Stimulated activated CD4-positive, alpha-beta T cell treated with anti-CD3 and anti-CD28 coated beads, Interleukin-12 subunit alpha, Interleukin-12 subunit beta, amount 100 ng/mL, for 48 hours (primary cell): ENCODE measurements around the gene UNC93A.
"Not testable (repeated sequence)": the region's sequence is repeated elsewhere in the genome, so short reads cannot be mapped to it uniquely, and the experiment has no call there.

Experiments used
- DNase-seq, 3 donors: peaks; one replicate each; pipeline ENCODE4 v3.0.0-alpha.2; 2020; ENCODE audit warnings: low read depth in 2 of 3, low spot score in 1 of 3

The UNC93A gene

GRCh38 chr6:167290786-167291622 lies at the start of gene UNC93A:
Gene UNC93A (plus strand): TSS chr6:167291315. CDS start chr6:167291490, 175 bp downstream.
- no peak for DNase-seq

- not testable (repeated sequence) for DNase-seq
These were observed 49.6 kb upstream of the UNC93A start for GRCh38 chr6:167241321-167242134.

- not testable (repeated sequence) for DNase-seq
These were observed 49.0 kb upstream of the UNC93A start for GRCh38 chr6:167242135-167242506.

- not testable (repeated sequence) for DNase-seq
These were observed 48.5 kb upstream of the UNC93A start for GRCh38 chr6:167242511-167243051.

DNA sequence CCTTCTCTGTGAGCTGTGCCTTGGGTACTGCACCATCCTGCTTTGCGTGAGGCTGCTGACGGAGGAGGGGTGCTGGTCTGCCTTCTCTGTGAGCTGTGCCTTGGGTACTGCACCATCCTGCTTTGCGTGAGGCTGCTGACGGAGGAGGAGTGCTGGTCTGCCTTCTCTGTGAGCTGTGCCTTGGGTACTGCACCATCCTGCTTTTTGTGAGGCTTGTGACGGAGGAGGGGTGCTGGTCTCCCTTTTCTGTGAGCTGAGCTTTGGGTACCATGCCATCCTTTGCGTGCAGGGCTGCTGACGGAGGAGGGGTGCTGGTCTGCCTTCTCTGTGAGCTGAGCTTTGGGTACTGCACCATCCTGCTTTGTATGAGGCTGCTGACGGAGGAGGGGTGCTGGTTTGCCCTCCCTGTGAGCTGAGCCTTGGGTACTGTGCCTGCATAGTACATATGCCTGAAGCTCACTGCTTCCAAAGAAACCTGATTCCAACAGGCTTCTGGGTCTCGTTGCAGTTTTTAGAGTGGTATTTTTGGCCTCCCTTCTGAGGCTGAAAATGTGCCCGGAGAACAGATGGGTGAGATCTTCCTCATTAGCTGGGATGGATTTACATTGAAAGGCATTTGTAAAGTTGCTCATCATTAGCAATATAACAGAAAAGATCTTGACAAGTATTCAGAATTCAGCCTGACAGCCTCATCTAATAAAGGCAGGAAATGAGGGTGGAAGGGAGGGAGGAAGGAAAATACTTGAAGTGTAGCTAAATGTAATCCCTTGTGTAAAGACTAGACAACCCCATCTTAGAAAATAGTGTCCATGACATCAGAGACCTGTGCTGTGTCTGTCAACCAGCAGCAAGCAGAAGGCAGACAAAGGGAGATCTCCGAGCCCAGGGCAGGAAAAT lies 46.8 kb upstream of the UNC93A start:
- no peak for DNase-seq

- DNase-seq, result no peak
These were observed 46.1 kb upstream of the UNC93A start for GRCh38 chr6:167244991-167245390.

DNA sequence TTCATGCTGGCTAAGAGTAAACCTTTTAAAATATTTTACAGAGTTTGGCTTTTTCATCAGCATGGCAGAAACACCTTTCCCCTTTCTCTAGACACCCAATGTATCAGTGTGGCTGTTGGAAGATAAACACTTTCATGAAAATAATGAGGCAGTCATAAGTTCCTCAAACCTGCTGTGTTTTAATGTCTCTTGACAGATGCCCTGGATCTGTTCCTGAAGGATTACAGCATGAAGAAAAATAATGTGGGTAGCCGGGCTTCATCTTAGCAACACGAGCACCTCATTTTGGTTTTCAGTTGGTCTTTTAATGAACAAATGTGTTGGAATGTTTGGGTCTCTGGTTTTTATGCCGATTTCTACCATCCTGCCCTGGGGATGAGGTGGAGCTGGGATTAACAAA lies 45.5 kb upstream of the UNC93A start:
- DNase-seq, result no peak

DNA sequence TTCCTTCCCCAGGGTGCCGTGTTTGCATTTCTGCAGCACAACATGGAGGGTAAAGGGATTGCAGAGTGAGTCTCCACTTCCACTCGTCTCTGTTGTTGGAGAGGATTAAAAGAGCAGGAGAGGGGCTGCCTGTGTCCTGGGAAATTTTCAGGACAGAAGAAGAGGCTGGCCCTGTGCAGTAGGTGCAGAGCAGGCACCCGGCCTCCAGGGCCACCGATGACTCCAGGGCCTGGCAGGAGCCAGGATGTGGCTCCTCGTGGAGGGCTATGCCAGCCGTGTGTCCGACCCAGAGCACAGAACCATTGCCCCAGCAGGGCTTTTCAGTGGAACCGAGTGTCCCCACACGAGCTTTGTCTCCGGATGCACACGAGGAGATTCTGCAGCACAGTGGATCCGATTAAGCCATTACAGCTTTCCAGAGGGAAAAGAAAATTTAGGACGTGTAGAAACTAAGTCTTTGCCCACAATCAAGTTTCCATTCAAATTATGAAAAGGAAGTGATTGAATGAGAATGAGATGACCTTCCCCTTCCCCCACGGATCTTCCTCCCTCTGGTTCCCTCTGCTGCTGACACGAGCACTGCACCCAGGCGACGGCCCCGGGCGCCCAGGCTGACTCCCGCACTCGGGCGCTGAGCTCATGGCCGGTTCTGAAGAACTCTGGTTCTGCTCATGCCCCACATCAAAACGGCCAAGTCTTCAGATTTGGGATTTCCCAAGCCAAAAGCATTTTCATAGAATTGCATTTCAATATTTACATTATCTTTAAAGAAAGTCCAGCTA lies 43.1 kb upstream of the UNC93A start:
- DNase-seq, result no peak

- not testable (repeated sequence) for DNase-seq
These were observed 42.1 kb upstream of the UNC93A start for GRCh38 chr6:167248878-167249455.

DNA sequence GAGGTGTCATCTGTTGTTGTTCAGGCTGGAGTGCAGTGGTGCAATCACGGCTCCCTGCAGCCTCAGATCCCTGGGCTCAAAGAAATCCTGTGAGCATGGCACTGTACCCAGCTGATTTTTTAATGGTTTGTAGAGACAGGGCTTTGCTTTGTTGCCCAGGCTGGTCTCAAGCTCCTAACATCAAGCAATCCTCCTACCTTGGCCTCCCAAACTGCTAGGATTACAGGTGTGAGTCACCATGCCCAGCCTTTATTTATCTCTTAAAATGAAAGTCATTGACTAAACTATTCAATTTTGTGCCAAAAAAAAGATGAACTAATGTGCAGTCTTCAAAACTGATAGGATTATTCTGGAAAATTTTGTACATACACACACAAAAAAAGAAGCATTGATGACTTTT lies 38.8 kb upstream of the UNC93A start:
- no peak for DNase-seq

DNA sequence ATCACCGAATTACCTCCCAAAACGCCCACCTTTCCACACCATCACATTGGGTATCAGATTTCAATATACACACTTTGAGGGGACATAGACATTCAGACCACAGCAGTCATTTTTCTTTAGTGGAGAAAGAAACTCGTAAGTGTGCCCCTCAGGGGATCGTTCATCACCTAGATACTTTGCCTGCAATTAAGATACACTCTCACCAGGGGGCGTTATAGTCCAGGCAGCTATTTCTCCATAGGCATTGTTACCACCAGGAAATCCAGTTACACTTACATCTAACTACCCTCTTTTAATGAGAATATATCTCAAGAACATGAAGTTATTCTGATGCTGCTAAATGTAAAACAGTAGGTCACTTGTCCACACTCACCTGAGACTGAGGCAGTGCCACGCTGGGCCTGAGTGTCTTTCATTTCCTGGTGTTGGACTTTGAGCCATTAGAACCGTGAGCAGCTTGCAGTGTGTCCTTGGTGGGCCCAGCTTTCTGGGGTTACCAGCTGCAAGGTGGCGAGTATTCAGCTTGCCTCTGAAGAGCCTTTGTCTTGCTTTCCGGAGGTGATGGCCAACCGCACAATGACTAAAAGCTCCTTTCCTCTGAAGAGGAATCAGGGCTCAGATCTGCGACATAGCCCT lies 35.1 kb upstream of the UNC93A start:
- DNase-seq, result no peak

- DNase-seq, result no peak
These were observed 32.5 kb upstream of the UNC93A start for GRCh38 chr6:167258646-167259045.

DNA sequence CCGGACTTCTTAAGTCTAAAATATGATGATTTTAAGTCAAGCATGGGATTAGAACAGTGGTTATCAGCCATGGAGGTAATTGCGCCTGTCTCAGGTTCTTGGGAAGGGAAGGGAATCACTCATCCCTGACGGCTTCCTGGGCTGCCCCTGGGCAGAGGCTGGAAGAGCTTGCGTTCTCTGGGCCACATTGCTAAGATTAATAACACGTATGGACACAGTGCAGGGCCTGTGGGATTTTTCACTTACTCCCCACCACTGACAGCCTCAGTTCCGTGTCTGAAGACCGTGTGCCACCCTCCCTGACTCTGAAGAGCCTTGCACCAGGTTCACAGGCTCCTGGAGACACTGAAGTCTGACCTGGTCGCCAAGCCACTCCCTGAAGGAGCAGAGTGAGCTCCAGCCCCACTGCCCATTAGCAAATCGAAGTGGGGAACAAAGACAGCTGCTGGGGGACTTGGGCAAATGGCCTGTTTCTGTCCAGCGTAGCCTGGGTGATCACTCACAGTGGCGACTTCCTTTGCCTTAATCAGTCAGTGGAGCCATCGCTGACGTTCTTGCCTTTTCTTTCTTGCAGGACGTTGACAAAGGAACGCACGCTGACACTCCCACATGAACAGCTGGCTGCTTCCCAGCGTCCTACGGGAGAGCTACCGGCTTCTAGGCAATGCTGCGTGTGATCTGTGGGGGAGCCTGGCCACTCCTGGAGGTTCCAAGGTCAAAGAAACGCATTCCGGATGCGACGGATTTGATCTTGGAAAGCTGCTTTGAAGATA lies 24.9 kb upstream of the UNC93A start:
- DNase-seq, result not testable (repeated sequence)

- DNase-seq, result no peak
These were observed 24.1 kb upstream of the UNC93A start for GRCh38 chr6:167266830-167267555.

DNA sequence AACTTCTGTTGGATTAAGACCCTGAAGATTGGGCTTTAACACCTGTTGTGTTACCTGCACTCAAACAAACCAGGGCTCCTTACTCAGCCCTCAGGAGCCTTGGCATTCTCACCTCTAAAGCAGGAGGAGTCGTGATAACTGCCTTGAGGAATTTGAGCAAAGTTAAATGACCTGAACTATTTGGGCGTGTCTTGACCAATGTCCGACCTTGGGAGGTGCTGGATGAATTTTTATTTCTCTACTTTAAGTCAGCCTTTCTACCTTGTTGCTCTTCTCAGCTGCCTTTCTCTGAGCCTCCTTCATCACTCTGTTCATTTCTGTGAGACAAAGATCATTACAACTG lies 23.6 kb upstream of the UNC93A start:
- not testable (repeated sequence) for DNase-seq

DNA sequence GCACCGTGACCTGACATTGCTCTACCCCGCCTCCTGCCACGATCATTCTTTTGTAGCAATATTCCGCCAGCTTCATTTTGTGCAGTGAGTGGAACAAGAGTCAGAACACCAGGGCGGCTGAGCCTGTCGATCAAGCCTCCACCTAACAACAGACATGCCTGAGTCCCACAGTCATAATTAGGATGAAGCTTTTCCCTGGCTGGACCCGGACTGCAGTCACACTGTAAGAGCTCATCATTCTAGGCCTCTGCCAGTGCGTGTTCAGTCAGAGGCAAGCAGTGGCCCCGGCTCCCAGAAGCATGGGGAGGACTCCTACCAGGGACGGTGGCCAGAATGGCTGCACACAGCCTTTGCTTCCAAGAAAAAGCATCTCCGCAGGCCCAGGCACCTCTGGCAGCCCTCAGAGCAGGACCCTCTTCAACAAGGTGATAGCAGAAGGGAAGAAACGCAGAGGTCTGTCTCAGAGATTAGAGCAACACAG lies 23.2 kb upstream of the UNC93A start:
- DNase-seq, result no peak

GRCh38 chr6:167268683-167269280 lies 22.3 kb upstream of the UNC93A start:
- no peak for DNase-seq
